ENCODE results near the gene GOLGA3. TPM values are rescaled to one million over a fixed set of nuclear protein-coding genes. Genes with fewer than 3 reads are reported as not detected.
A peak's percentile ranks its signal among the peaks of the same experiment; 100 is the strongest.

The GOLGA3 gene
- total RNA-seq, 1 donor from 2014 or later, result 47.5 TPM

GRCh38 chr12:132825861-132826260 is 2.8 kb downstream of the GOLGA3 start:
- no peaks in the 10 kb centered on the region for H3K27me3 Mint-ChIP-seq
- peaks cover 10% of the 10 kb centered on the region for H3K36me3 Mint-ChIP-seq (ENCODE audit: insufficient read depth)
- no peak for DNase-seq (ENCODE audit: low spot score, unreplicated experiment)
- no peaks in the 10 kb centered on the region for H3K9me3 Mint-ChIP-seq (ENCODE audit: low read depth)
- peaks cover 14% of the 10 kb centered on the region for H3K4me1 Mint-ChIP-seq (ENCODE audit: low read depth)
- peak overlapping the region; percentile 31 for H3K4me3 Mint-ChIP-seq (ENCODE audit: low read depth)
- TF ChIP-seq CTCF (IDR thresholded peaks at IDR 0.05; ENCODE audit: unreplicated experiment), result no peak
- H3K27ac Mint-ChIP-seq, result no peak overlapping the region

GRCh38 chr12:132825089-132825488 is 3.6 kb downstream of the GOLGA3 start:
- no peak for DNase-seq (ENCODE audit: low spot score, unreplicated experiment)
- Mint-ChIP-seq H3K9me3 (ENCODE audit: low read depth) (no peaks in the 10 kb centered on the region), H3K27ac (peak overlapping the region; percentile 78), H3K4me1 (ENCODE audit: low read depth) (peaks cover 14% of the 10 kb centered on the region), H3K36me3 (ENCODE audit: insufficient read depth) (peaks cover 10% of the 10 kb centered on the region), H3K27me3 (no peaks in the 10 kb centered on the region), H3K4me3 (ENCODE audit: low read depth) (no peak overlapping the region)
- no peak for TF ChIP-seq CTCF (IDR thresholded peaks at IDR 0.05; ENCODE audit: unreplicated experiment)

- Mint-ChIP-seq H3K27ac (no peak overlapping the region), H3K36me3 (ENCODE audit: insufficient read depth) (peaks cover 10% of the 10 kb centered on the region)
These were observed 4.6 kb downstream of the GOLGA3 start for GRCh38 chr12:132824053-132824452.

DNA sequence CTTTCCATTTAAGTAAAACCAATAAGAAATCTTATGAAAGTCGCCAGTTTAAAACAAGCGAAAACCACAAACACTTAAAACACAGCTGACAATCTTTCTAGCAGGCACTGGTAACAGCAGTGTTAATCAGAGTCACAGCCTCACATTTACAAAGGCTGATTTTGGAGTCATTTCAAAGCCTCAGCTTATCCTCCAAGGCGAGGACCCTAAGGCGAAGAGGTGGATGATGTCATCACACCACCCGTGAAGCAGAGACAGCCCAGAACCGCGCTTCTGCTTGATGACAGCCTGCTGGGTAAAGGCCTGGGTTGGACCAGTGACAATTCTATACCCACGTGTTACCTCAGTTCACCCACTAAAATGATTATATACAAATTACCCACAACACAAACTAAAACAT is 10.1 kb downstream of the GOLGA3 start:
- no peak overlapping the region for H3K27ac Mint-ChIP-seq
- H3K4me1 Mint-ChIP-seq (ENCODE audit: low read depth), result no peaks in the 10 kb centered on the region
- no peak for TF ChIP-seq CTCF (IDR thresholded peaks at IDR 0.05; ENCODE audit: unreplicated experiment)
- no peak overlapping the region for H3K4me3 Mint-ChIP-seq (ENCODE audit: low read depth)
- DNase-seq (ENCODE audit: low spot score, unreplicated experiment), result no peak
- no peaks in the 10 kb centered on the region for H3K27me3 Mint-ChIP-seq
- peaks cover 10% of the 10 kb centered on the region for H3K36me3 Mint-ChIP-seq (ENCODE audit: insufficient read depth)
- H3K9me3 Mint-ChIP-seq (ENCODE audit: low read depth), result no peaks in the 10 kb centered on the region

More at GRCh38 chr12:132824053-132824452, 4.6 kb downstream of the GOLGA3 start:
- TF ChIP-seq CTCF (IDR thresholded peaks at IDR 0.05; ENCODE audit: unreplicated experiment), result no peak
- H3K27me3 Mint-ChIP-seq, result no peaks in the 10 kb centered on the region
- H3K4me3 Mint-ChIP-seq (ENCODE audit: low read depth), result no peak overlapping the region
- no peaks in the 10 kb centered on the region for H3K9me3 Mint-ChIP-seq (ENCODE audit: low read depth)
- H3K4me1 Mint-ChIP-seq (ENCODE audit: low read depth), result peaks cover 14% of the 10 kb centered on the region
- DNase-seq (ENCODE audit: low spot score, unreplicated experiment), result no peak

- H3K27ac Mint-ChIP-seq, result no peak overlapping the region
These were observed 14.4 kb downstream of the GOLGA3 start for GRCh38 chr12:132814232-132814631.

More at GRCh38 chr12:132814232-132814631, 14.4 kb downstream of the GOLGA3 start:
- TF ChIP-seq CTCF (IDR thresholded peaks at IDR 0.05; ENCODE audit: unreplicated experiment), result no peak
- Mint-ChIP-seq H3K36me3 (ENCODE audit: insufficient read depth) (peaks cover 30% of the 10 kb centered on the region), H3K4me1 (ENCODE audit: low read depth) (no peaks in the 10 kb centered on the region), H3K9me3 (ENCODE audit: low read depth) (peaks cover 5% of the 10 kb centered on the region), H3K4me3 (ENCODE audit: low read depth) (no peak overlapping the region), H3K27me3 (no peaks in the 10 kb centered on the region)
- DNase-seq (ENCODE audit: low spot score, unreplicated experiment), result no peak
